Activated naive CD8-positive, alpha-beta T cell treated with anti-CD3 and anti-CD28 coated beads for 36 hours (primary cell): ENCODE measurements around the gene MAST4. TPM values are rescaled to one million over a fixed set of nuclear protein-coding genes. Genes with fewer than 3 reads are reported as not detected.

Experiments
- DNase-seq: peaks from one replicate; pipeline ENCODE4 v3.0.0; 2021
- H3K27ac Mint-ChIP-seq: one replicate; pipeline ENCODE4 v1.8.0; 2022; ENCODE audit warnings: mild to moderate bottlenecking, moderate library complexity, mixed read lengths
- H3K27me3 Mint-ChIP-seq: one replicate; pipeline ENCODE4 v1.8.0; 2022; ENCODE audit warnings: mild to moderate bottlenecking, mixed read lengths
- H3K36me3 Mint-ChIP-seq: one replicate; pipeline ENCODE4 v1.8.0; 2021; ENCODE audit warnings: mild to moderate bottlenecking, mixed read lengths
- H3K4me1 Mint-ChIP-seq: one replicate; pipeline ENCODE4 v1.8.0; 2021; ENCODE audit warnings: mixed read lengths
- H3K4me3 Mint-ChIP-seq: one replicate; pipeline ENCODE4 v1.8.0; 2022; ENCODE audit warnings: mild to moderate bottlenecking, moderate library complexity, mixed read lengths
- H3K9me3 Mint-ChIP-seq: one replicate; pipeline ENCODE4 v1.8.0; 2022; ENCODE audit warnings: mixed read lengths
- total RNA-seq, 2 experiments: library from RNA; stranded (reverse); gene quantifications; one replicate each; pipeline ENCODE4 v1.2.3, GENCODE V29; 2021

Gene MAST4
- total RNA-seq, 2 experiments from 2014 or later, result 8.9 to 9.8 TPM

DNA sequence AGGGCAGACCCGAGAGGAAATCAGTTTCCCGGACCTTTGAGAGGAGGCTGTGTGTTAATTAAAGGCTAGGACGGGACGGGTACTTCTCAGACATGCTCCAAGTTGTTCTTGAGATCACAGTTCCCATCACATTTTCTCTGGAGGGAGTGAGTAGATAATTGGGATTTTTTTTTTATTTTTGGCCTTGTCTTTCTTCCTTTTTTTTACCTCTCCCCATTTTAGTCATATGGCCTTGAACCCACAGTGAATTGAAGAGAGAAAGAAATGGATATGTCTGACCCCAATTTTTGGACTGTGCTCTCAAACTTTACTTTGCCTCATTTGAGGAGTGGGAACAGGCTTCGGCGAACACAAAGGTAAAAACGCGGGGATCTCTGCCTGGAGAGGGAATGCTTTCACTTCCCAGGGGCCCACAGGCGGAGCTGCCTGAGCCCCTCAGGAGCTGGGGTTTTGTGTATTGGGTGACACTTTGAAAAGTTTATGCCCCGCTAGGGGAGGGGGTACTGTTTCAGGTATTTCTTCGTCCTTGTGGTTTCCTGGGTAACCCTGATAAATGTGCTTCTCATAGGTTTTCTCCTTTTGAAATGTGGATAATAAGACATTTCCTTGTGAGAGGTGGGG, 408.6 kb downstream of the MAST4 start:
- H3K4me3 Mint-ChIP-seq, result peak overlapping the region; percentile 84
- H3K4me1 Mint-ChIP-seq, result peaks cover 68% of the 10 kb centered on the region
- DNase-seq, result no peak
- H3K36me3 Mint-ChIP-seq, result peaks cover 6% of the 10 kb centered on the region
- no peaks in the 10 kb centered on the region for H3K27me3 Mint-ChIP-seq
- H3K27ac Mint-ChIP-seq, result peak overlapping the region; percentile 91
- no peaks in the 10 kb centered on the region for H3K9me3 Mint-ChIP-seq

GRCh38 chr5:67005737-67006499, 409.7 kb downstream of the MAST4 start:
- no peak for DNase-seq
- peaks cover 6% of the 10 kb centered on the region for H3K36me3 Mint-ChIP-seq
- peak overlapping the region; percentile 84 for H3K4me3 Mint-ChIP-seq
- no peaks in the 10 kb centered on the region for H3K27me3 Mint-ChIP-seq
- H3K4me1 Mint-ChIP-seq, result peaks cover 75% of the 10 kb centered on the region
- H3K27ac Mint-ChIP-seq, result peak overlapping the region; percentile 91
- no peaks in the 10 kb centered on the region for H3K9me3 Mint-ChIP-seq

DNA sequence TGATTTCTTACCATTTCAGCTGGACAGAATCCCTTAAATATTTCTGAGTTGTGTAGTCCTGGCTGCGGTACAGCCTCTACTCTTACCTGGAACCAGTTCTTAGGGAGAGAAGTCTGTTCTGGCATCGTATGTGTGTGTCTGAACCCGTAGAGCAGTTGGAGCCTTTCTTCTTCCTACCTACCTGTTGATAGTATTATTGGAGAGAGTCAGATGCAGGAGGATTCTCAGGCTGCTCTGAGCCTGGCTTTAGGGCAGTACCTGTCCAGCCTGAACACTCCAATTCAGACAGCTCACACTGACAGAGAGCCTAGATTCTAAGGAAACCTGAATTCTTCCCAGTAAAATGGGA, 410.3 kb downstream of the MAST4 start:
- Mint-ChIP-seq H3K4me3 (peak overlapping the region; percentile 84), H3K27me3 (no peaks in the 10 kb centered on the region), H3K4me1 (peaks cover 79% of the 10 kb centered on the region), H3K36me3 (peaks cover 6% of the 10 kb centered on the region), H3K27ac (no peak overlapping the region), H3K9me3 (no peaks in the 10 kb centered on the region)
- DNase-seq, result no peak

DNA sequence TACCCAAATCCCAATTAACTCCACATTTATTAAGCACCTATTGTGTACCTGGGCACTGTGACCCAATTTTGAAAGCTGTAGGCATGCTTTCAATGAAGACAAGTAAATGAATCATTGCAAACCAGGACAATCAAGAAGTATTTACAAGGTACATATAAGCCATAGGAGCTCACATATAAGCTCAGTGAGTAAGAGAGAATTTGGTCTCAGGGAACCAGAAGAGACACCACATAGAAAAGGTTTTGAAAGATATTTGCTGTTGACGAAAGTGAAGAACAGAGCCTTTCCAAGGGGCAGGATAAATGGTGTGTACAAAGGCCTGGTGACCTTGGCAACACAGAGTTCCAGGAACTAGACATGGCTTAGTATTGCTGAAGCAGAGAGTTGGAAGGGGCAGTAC, 412.8 kb downstream of the MAST4 start:
- Mint-ChIP-seq H3K27me3 (no peaks in the 10 kb centered on the region), H3K4me3 (no peak overlapping the region), H3K4me1 (peaks cover 79% of the 10 kb centered on the region), H3K9me3 (no peaks in the 10 kb centered on the region), H3K27ac (no peak overlapping the region), H3K36me3 (peaks cover 10% of the 10 kb centered on the region)
- DNase-seq, result no peak

GRCh38 chr5:67010684-67011409, 414.7 kb downstream of the MAST4 start:
- Mint-ChIP-seq H3K36me3 (peaks cover 10% of the 10 kb centered on the region), H3K4me1 (peaks cover 76% of the 10 kb centered on the region), H3K9me3 (no peaks in the 10 kb centered on the region), H3K27me3 (no peaks in the 10 kb centered on the region), H3K27ac (no peak overlapping the region), H3K4me3 (no peak overlapping the region)
- DNase-seq, result no peak

DNA sequence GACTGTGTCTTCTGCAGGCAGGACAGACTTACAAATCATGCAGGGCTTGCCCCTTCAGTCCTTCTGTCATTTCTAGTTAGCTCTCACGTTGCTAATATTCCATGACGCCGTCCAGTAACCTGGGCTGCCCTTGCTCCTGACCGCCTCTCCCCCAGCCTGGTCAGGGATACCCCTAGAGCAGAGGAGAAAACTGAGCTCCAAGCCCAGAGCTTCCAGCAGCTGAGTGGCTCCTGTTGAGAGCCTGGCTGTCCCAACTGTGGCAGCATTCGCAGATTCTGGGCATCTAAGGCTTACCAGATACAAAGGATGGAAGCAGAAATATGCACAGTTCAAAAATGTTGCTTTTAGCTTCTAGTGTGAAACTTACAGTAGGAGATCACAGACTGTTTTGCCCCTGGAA, 415.2 kb downstream of the MAST4 start:
- no peaks in the 10 kb centered on the region for H3K27me3 Mint-ChIP-seq
- DNase-seq, result no peak
- H3K27ac Mint-ChIP-seq, result no peak overlapping the region
- H3K9me3 Mint-ChIP-seq, result no peaks in the 10 kb centered on the region
- H3K36me3 Mint-ChIP-seq, result peaks cover 10% of the 10 kb centered on the region
- H3K4me1 Mint-ChIP-seq, result peaks cover 70% of the 10 kb centered on the region
- H3K4me3 Mint-ChIP-seq, result no peak overlapping the region

- peak overlapping the region; percentile 39 for H3K27ac Mint-ChIP-seq
- no peak for DNase-seq
- H3K9me3 Mint-ChIP-seq, result no peaks in the 10 kb centered on the region
- H3K4me3 Mint-ChIP-seq, result no peak overlapping the region
- H3K36me3 Mint-ChIP-seq, result peaks cover 10% of the 10 kb centered on the region
- no peaks in the 10 kb centered on the region for H3K27me3 Mint-ChIP-seq
- peaks cover 64% of the 10 kb centered on the region for H3K4me1 Mint-ChIP-seq
These were observed 416.0 kb downstream of the MAST4 start for GRCh38 chr5:67012171-67012570.

DNA sequence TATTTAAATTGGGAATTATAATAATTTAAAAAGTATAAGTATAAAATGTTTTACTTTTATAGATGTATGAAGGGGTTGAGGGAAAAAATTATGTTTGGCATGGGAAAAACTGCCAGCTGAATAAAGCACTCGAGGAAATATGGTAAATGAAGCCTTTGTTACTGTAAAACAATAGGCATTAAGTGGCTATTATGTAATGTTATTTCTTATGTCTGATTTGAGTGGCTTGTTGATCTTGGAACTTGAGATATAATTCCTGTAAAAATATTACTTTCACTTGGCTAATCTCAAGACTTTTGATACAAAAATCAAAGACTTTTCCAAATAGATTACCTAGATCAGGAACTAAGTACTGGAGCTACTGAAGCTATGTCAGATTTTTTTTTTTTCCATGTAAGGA, 417.5 kb downstream of the MAST4 start:
- Mint-ChIP-seq H3K4me1 (peaks cover 49% of the 10 kb centered on the region), H3K36me3 (peaks cover 10% of the 10 kb centered on the region), H3K27ac (no peak overlapping the region), H3K27me3 (no peaks in the 10 kb centered on the region), H3K9me3 (no peaks in the 10 kb centered on the region), H3K4me3 (no peak overlapping the region)
- DNase-seq, result no peak

- Mint-ChIP-seq H3K9me3 (no peaks in the 10 kb centered on the region), H3K4me3 (no peak overlapping the region), H3K27me3 (no peaks in the 10 kb centered on the region), H3K27ac (no peak overlapping the region), H3K4me1 (peaks cover 49% of the 10 kb centered on the region), H3K36me3 (peaks cover 10% of the 10 kb centered on the region)
- no peak for DNase-seq
These were observed 418.0 kb downstream of the MAST4 start for GRCh38 chr5:67014191-67014590.

- Mint-ChIP-seq H3K4me3 (no peak overlapping the region), H3K27me3 (no peaks in the 10 kb centered on the region), H3K27ac (no peak overlapping the region), H3K36me3 (peaks cover 7% of the 10 kb centered on the region), H3K9me3 (no peaks in the 10 kb centered on the region), H3K4me1 (peaks cover 43% of the 10 kb centered on the region)
- DNase-seq, result no peak
These were observed 418.8 kb downstream of the MAST4 start for GRCh38 chr5:67014957-67015400.

DNA sequence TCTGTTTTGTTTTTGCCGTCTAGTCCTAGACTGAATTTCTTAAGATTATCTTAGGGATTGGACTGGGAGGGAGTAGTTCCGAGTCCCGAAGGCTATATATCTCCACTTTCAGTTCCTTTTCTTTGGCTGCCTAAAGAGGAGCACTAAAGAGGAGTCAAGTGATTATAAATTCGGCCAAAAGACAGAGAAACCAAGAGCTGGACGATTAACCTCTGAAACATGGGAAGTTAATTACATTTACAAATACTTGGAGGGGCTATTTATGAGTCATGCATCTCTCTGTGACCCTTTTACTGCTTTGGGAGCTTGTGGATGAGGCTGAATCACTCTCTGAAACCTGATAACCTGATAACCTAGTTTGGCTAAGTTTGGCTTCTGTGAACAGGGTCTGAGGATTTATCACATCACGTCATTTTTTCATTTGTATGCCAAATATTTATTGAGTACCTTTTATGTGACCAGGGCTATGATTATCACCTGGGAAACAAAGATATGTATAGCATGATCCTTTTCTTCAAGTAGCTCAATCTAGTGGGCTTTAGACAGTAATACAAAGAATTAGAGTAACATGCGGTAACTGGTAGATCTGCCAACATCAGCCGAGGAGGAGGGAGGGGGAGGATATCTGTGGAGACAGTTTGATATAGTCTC, 419.5 kb downstream of the MAST4 start:
- Mint-ChIP-seq H3K4me1 (peaks cover 39% of the 10 kb centered on the region), H3K36me3 (peaks cover 10% of the 10 kb centered on the region), H3K27me3 (no peaks in the 10 kb centered on the region), H3K9me3 (no peaks in the 10 kb centered on the region), H3K27ac (no peak overlapping the region), H3K4me3 (no peak overlapping the region)
- no peak for DNase-seq

DNA sequence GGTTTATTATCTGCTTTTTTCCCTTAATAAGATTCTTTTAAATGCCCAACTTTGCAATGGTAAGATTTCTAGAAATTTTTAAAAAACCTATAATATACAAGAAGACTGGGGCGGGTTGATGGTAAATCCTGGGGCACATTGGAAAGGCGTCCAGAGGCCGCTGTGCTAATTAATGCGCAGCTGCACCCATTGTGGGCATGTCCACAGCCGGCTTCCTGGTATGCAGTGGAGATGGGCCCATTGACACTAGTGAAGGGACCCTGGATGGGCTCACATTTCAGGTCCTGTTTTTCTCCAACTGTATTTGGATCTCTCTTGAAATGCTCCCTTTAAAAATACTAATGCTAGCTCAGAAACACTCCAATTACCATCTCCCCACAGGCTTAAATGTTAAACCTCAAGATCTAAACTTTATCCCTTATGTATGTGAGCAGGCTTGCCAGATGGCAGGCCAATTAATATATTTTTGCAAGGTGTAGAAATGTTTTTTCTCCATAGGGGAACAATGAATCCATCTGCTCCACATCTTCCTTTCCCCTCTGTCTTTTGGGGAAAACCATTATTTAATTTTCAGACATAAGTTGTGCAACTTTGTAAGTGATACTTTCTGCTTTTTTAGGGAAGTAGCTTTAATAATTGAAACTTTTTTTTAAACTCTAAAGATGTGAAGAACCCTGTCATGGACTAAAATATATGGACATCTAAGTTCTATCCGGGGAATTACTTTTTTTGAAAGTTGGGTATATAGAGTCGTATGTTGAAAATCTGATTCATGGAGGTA, 423.1 kb downstream of the MAST4 start:
- no peak for DNase-seq
- Mint-ChIP-seq H3K4me1 (peaks cover 35% of the 10 kb centered on the region), H3K9me3 (no peaks in the 10 kb centered on the region), H3K36me3 (peaks cover 10% of the 10 kb centered on the region), H3K27me3 (no peaks in the 10 kb centered on the region), H3K4me3 (no peak overlapping the region), H3K27ac (no peak overlapping the region)

- Mint-ChIP-seq H3K27me3 (no peaks in the 10 kb centered on the region), H3K4me3 (no peak overlapping the region), H3K27ac (no peak overlapping the region)
These were observed 424.0 kb downstream of the MAST4 start for GRCh38 chr5:67020096-67020615.

GRCh38 chr5:67021031-67021430, 424.8 kb downstream of the MAST4 start:
- peaks cover 10% of the 10 kb centered on the region for H3K36me3 Mint-ChIP-seq
- H3K4me3 Mint-ChIP-seq, result no peak overlapping the region
- no peaks in the 10 kb centered on the region for H3K9me3 Mint-ChIP-seq
- no peak for DNase-seq
- no peaks in the 10 kb centered on the region for H3K27me3 Mint-ChIP-seq
- no peak overlapping the region for H3K27ac Mint-ChIP-seq
- peaks cover 32% of the 10 kb centered on the region for H3K4me1 Mint-ChIP-seq

More at GRCh38 chr5:67020096-67020615, 424.0 kb downstream of the MAST4 start:
- H3K4me1 Mint-ChIP-seq, result peaks cover 26% of the 10 kb centered on the region
- H3K9me3 Mint-ChIP-seq, result no peaks in the 10 kb centered on the region
- peaks cover 10% of the 10 kb centered on the region for H3K36me3 Mint-ChIP-seq
- no peak for DNase-seq
